Gastroesophageal sphincter (tissue), 3 donors: Measurements from ENCODE around the gene VSX2.

ENCODE experiments used
- EP300 ChIP-seq: sonication (generic); formaldehyde crosslinking; IDR thresholded peaks from one replicate; pipeline ENCODE4 v1.6.1; 2017; ENCODE audit warnings: antibody characterized with exemption, mild to moderate bottlenecking
- POLR2A ChIP-seq, 2 donors: fragments of 450-650 bp; IDR thresholded peaks; one replicate each; pipeline ENCODE4 v1.6.1; 2017; ENCODE audit warnings: antibody characterized with exemption in 2 of 2, mild to moderate bottlenecking in 2 of 2, moderate library complexity in 1 of 2
- TF ChIP-seq, protein P1 (sequence below), 4 experiments: fragments of 200-600 bp in 2 of 4; fragments of 450-650 bp in 2 of 4; sonication (generic) in 1 of 4; IDR thresholded peaks; one replicate each; pipeline ENCODE4 v1.5.1; 2017 to 2019; ENCODE audit warnings: antibody characterized with exemption in 4 of 4, mild to moderate bottlenecking in 2 of 4, moderate library complexity in 2 of 4

- TF ChIP-seq POLR2A (IDR thresholded peaks at IDR 0.05) (no peak), EP300 (no peak)
- TF ChIP-seq, protein P1, sequence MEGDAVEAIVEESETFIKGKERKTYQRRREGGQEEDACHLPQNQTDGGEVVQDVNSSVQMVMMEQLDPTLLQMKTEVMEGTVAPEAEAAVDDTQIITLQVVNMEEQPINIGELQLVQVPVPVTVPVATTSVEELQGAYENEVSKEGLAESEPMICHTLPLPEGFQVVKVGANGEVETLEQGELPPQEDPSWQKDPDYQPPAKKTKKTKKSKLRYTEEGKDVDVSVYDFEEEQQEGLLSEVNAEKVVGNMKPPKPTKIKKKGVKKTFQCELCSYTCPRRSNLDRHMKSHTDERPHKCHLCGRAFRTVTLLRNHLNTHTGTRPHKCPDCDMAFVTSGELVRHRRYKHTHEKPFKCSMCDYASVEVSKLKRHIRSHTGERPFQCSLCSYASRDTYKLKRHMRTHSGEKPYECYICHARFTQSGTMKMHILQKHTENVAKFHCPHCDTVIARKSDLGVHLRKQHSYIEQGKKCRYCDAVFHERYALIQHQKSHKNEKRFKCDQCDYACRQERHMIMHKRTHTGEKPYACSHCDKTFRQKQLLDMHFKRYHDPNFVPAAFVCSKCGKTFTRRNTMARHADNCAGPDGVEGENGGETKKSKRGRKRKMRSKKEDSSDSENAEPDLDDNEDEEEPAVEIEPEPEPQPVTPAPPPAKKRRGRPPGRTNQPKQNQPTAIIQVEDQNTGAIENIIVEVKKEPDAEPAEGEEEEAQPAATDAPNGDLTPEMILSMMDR (IDR thresholded peaks at IDR 0.05) = no peak
These were observed 40.6 kb upstream of the VSX2 start for GRCh38 chr14:74198441-74199234.
